Uterus (tissue), 2 donors: ENCODE measurements around the gene FNIP2.

ENCODE experiments used
- POLR2A ChIP-seq, 2 donors: fragments of 450-650 bp; IDR thresholded peaks; one replicate each; pipeline ENCODE4 v1.6.1; 2016; ENCODE audit warnings: antibody characterized with exemption in 2 of 2, mild to moderate bottlenecking in 1 of 2, moderate library complexity in 1 of 2
- TF ChIP-seq, protein P1 (sequence below), 4 experiments: fragments of 200-600 bp in 2 of 4; fragments of 450-650 bp in 2 of 4; sonication (generic) in 2 of 4; IDR thresholded peaks; one replicate each; pipeline ENCODE4 v1.5.1; 2016 to 2019; ENCODE audit warnings: antibody characterized with exemption in 4 of 4, mild to moderate bottlenecking in 2 of 4, moderate library complexity in 1 of 4

DNA sequence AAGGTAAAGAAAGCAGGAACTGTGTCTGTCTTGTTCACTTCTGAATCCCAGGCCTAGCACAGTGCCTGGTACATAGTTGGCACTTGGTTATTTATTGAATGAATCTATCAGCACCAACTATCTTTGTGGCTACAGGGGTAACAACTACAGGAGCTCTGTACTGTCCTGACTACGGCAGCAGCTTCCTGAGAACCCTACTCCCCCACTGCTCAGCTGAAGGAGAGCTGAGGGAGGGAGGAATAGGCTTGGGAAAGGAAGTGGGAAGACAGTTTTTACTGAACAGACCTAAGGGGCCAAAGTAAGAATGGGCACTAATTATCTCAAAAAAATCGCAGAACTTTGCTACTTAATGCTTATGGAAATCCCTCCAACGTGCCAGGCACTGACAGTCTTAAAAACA is 178.0 kb downstream of the FNIP2 start:
- TF ChIP-seq, protein P1, sequence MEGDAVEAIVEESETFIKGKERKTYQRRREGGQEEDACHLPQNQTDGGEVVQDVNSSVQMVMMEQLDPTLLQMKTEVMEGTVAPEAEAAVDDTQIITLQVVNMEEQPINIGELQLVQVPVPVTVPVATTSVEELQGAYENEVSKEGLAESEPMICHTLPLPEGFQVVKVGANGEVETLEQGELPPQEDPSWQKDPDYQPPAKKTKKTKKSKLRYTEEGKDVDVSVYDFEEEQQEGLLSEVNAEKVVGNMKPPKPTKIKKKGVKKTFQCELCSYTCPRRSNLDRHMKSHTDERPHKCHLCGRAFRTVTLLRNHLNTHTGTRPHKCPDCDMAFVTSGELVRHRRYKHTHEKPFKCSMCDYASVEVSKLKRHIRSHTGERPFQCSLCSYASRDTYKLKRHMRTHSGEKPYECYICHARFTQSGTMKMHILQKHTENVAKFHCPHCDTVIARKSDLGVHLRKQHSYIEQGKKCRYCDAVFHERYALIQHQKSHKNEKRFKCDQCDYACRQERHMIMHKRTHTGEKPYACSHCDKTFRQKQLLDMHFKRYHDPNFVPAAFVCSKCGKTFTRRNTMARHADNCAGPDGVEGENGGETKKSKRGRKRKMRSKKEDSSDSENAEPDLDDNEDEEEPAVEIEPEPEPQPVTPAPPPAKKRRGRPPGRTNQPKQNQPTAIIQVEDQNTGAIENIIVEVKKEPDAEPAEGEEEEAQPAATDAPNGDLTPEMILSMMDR (IDR thresholded peaks at IDR 0.05): no peak
- TF ChIP-seq POLR2A (IDR thresholded peaks at IDR 0.05): no peak
